ENCODE data around the gene CD2AP.
"Not testable (repeated sequence)": the region's sequence is repeated elsewhere in the genome, so short reads cannot be mapped to it uniquely, and the experiment has no call there.

GRCh38 chr6:47553243-47553642 lies 75.7 kb downstream of the CD2AP start:
- TF ChIP-seq, protein P1, sequence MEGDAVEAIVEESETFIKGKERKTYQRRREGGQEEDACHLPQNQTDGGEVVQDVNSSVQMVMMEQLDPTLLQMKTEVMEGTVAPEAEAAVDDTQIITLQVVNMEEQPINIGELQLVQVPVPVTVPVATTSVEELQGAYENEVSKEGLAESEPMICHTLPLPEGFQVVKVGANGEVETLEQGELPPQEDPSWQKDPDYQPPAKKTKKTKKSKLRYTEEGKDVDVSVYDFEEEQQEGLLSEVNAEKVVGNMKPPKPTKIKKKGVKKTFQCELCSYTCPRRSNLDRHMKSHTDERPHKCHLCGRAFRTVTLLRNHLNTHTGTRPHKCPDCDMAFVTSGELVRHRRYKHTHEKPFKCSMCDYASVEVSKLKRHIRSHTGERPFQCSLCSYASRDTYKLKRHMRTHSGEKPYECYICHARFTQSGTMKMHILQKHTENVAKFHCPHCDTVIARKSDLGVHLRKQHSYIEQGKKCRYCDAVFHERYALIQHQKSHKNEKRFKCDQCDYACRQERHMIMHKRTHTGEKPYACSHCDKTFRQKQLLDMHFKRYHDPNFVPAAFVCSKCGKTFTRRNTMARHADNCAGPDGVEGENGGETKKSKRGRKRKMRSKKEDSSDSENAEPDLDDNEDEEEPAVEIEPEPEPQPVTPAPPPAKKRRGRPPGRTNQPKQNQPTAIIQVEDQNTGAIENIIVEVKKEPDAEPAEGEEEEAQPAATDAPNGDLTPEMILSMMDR (IDR thresholded peaks at IDR 0.05; ENCODE audit: insufficient read depth, low read depth, low read length), result not testable (repeated sequence)
- not testable (repeated sequence) for TF ChIP-seq EZH2 (IDR thresholded peaks at IDR 0.05; ENCODE audit: insufficient read depth, low read length)
